DMS153 treated with DMSO at 0.1 percent for 48 hours (cell line): ENCODE data around the gene HOXD12.

Experiments used
- DNase-seq: peaks from one replicate; lab custom pipeline; 2025; ENCODE audit not compliant: unreplicated experiment; lab: John Stamatoyannopoulos, UW

Gene HOXD12

GRCh38 chr2:176092270-176093144, 7.1 kb upstream of the HOXD12 start, which contains the start of gene HOXD13:
Gene HOXD13, plus strand, starts transcription at chr2:176092721. Its CDS starts 170 bp downstream, at chr2:176092891.
- no peak for DNase-seq

GRCh38 chr2:176093145-176093897, 6.3 kb upstream of the HOXD12 start:
- no peak for DNase-seq

DNA sequence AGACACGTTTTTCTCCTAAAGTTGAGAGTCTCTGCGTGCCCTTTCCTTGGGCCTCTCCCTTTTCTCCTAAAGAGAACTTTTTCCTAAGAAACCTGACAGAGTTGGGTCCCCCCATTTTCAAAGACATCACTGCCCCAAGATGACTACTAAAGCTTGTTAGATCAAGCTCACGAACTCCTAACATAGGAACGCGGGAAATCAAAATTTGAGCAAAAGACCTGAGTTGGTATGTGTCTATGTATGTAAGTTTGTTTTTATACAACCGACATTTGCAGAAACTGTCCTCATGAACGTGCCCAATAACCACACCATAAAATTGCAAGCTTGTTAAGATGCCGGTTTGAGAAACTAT, 5.7 kb upstream of the HOXD12 start:
- no peak for DNase-seq

GRCh38 chr2:176094349-176094748, 5.2 kb upstream of the HOXD12 start:
- DNase-seq, result no peak

DNA sequence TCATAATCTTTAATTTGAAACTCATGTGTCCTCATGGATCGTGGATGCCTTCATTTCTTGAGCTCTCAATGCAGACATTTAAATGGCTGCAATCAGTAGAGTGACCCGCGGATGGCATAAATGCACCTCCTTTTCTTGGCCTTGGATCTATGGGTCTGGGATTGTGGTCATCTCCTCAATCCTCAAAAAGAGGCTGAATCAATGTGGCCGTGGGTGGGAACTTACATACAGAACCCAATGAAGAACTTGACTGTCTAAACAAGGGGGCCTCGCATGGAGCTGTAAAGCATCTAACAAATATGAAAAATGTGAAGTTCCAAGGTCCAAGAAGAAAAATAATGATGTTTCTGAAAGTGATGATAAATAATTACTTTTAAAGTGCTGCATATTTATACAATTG, 4.2 kb upstream of the HOXD12 start:
- DNase-seq, result no peak

- DNase-seq, result no peak
Measured at GRCh38 chr2:176096243-176096985, 3.2 kb upstream of the HOXD12 start.

DNA sequence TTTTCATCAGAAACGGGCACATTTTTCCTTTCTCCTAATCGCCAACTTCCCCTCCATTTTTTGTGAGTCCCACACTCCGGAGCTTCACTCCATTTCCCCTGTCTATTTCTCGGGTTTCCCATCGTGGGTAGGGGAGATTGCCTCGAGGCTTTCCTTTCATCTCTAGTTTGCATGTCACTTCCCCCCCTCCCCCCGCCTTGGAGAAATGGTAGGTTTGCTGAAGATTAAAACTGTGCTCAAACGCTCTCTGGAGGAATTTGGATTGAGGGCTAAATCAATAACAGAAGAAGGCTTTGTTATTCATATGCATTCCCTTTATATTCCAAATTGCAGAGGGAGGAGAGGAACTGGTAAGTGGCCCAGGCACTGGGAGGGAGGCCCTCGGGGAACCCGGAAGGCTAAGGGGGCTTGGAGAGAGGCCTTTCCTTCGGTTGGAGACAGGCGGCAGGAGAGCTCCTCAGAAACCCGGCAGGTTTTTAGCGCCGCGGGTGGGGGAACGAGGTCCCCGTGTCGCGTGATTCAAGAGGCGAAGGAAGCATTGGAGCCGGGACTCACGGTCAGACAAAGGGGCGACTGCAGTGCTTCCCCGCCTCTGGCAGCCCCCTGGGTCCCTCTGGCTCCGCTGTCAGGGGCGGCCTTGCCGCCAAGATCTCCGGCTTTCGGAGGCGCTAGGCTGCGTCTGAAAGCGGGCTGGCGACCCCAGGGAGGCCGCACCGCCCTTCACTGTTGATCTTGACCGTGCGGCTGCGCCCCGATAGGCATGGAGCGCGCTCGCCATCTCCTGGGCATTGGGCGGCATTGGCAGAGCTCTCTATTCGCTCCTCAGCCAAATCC, 2.4 kb upstream of the HOXD12 start:
- peak; percentile 95 for DNase-seq

DNA sequence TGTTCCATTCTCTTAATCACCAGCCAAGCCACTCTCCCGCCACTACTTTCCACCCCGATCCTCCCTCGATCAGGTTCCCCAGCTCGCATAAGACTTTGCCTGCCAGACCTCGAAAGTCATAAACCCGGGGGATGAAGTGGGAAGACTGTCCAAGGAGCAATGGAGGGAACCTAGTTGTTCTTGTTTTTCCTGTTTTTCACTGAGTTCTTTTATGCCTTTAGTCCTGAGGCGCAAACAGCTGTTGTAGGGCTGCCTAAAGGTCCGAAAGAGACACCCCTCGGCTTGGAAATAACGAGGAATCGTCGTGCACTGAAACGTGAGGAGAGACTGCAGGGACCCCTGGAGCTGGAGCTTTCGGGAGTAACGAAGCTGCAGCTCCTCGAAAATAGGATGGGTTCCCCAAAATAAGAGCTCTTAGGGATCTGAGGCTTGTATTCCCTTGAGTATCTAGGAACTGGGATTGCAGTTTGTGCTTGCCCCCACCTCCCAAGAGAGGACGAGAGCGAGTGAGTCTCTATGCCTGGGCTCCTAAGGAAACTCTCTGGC, 1.7 kb upstream of the HOXD12 start:
- no peak for DNase-seq

GRCh38 chr2:176098366-176099158, 1.0 kb upstream of the HOXD12 start:
- no peak for DNase-seq

DNA sequence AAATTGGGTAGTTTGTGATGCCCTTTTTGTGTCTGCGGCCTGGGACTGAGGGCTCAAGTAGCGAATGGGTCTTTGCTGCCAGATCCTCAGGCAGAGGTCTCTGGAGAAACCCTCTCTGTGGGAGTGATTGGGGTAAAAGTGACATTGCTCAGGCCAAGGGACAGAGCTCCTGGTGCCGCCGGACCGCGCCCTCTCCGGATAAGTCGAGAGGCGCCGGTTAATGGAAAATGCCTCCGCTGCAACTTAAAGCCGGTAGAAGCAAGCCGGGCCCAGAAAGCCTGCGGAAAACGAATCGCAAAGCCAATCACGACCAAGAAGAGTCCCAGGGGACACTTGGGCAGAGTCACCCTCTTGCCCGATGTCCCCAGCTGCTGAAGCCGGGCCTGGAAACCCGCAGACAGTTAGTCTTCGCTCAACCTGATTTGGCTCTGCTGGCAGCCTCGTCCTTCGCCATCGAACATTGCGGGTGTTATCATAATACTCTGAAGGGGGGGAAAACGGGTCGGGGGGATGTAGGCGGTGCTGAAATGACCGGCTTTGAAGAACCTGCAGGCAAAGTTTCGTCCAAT, 352 bp upstream of the HOXD12 start:
- DNase-seq, result no peak

DNA sequence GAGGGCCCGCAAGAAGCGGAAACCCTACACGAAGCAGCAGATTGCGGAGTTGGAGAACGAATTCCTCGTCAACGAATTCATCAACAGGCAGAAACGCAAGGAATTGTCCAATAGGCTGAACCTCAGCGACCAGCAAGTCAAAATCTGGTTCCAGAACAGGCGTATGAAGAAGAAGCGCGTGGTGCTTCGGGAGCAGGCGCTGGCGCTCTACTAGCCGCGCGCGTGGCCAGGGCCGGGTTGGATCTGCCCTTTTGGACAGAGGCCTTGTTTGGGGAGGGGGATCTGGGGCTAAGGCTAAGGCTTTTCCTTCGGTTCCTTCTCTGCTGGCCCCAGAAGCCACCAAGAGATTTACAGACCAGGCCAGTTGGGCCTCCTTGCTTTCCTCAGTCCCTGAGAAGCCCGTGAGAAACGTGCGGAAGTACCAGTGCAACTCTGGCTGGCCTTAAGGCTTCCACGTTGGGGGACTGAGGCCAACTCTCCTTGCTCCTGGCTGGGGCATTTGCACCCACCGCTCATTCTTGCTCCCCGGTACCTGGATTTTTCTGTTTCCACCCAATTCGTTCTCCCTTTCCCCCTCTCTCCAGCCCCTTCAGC, 1.0 kb downstream of the HOXD12 start:
- DNase-seq, result no peak

DNA sequence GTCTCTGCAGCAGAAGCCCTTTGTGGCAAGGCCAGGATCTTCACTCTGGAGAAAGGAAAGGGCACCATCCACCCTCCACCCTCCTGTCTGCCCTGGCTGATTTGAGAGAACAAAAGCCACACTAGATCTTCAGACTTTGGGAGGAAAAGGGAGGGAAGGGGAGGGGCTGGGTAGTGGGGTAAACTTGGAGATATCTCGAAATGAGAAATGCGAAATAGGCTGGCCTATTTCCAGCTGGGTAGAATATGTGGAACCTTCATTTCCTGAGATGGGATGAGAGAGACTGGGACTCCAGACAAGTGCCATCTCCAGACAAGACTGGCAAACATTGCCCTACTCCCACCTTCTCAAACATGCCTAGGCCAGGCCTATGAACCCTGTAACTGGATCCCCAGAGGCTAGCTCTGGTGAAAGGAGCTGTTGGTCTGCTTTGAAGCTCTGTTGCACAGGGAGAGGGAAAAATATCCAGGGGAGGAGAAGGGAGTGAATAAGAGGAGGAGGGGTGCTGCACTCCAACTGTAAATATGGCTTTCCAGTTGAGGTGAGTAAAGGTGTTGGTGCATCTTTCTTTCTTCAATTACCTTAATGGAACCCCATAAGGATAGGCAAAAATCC, 1.7 kb downstream of the HOXD12 start:
- no peak for DNase-seq

DNA sequence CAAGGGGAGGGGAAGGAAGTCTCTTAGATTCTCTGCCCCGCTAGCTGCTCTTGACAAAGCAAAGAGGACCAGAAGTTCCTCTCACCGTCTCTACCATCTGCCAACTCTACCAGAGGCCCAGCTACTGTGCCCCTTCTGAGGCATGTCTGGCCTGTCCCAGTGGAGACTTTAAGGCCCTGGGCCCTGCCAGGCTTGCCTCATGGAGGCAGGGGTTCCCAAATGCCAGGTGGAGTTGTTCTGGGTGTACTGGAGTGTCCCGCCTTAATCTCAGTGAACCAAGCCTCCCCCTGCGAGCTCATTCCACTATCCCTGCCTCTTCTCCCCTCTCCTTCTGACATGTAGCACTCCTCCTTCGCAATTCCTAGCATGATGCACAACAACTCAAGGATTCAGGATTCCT, 2.2 kb downstream of the HOXD12 start:
- no peak for DNase-seq

- DNase-seq, result no peak
Measured at GRCh38 chr2:176102309-176102866, 2.8 kb downstream of the HOXD12 start.

GRCh38 chr2:176103194-176103593, 3.6 kb downstream of the HOXD12 start:
- DNase-seq, result no peak

GRCh38 chr2:176103742-176104315, 4.2 kb downstream of the HOXD12 start:
- no peak for DNase-seq

DNA sequence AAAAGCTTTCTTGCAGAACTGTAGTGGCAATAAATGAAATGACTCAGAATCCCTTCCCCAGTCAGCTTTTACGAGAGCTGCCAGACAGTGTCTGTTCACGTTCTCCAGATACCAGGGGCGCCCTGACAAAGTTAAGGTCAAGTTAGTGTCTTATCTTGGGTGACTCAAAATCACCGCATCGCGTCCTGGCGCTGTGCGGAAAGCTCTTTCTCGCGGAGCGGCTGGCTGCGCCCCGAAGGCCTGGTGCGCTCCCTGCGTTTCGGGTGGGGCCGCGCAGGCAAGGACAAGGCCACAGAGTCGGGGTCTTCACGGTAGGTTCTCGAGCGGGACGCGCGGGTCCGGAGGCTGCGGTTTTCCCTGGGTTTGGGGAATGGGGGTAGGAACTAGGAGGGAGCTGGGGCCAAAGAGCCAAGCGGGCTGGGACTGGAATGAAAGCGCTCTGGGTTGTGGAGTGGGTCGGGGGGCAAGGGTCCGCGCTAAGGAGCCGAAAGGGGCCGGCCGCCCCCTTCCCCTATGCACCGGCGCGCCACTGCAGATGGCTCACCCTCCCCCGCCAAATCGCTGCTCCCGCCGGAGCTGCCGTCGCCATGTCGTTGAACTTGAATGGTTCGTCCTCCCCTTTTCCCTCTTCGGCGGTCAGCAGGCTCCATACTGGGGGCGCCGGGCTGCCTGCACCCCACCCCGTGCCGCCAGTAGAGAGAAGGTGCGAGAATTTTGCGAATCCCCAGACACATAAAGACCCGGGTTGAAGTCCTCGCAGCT, 4.9 kb downstream of the HOXD12 start:
- no peak for DNase-seq
